H9 (cell line): Measurements from ENCODE around the gene TTC28. TPM values are rescaled to one million over a fixed set of nuclear protein-coding genes. Genes with fewer than 3 reads are reported as not detected.

ENCODE experiments used
- DNase-seq: peaks from one replicate; pipeline ENCODE4 v3.0.0-alpha.2; 2017
- H2AFZ ChIP-seq: one replicate; pipeline ENCODE4 v1.6.1; 2013; ENCODE audit warnings: mild to moderate bottlenecking, low read length, control low read depth, moderate library complexity
- H2AK5ac ChIP-seq: 2 replicates; pipeline ENCODE4 v1.6.1; 2013; ENCODE audit warnings: low read length, control low read depth, mixed read lengths; ENCODE audit not compliant: insufficient read length
- H2BK120ac ChIP-seq: one replicate; pipeline ENCODE4 v1.6.1; 2013; ENCODE audit warnings: low read depth, mild to moderate bottlenecking, low read length, control low read depth, inconsistent platforms; ENCODE audit not compliant: poor library complexity, severe bottlenecking
- H2BK12ac ChIP-seq: 2 replicates; pipeline ENCODE4 v1.6.1; 2013; ENCODE audit warnings: low read length, control low read depth, mixed read lengths, low read depth; ENCODE audit not compliant: insufficient read length
- H2BK15ac ChIP-seq: 2 replicates; pipeline ENCODE4 v1.6.1; 2013; ENCODE audit warnings: low read depth, low read length, control low read depth
- H2BK20ac ChIP-seq: one replicate; pipeline ENCODE4 v1.6.1; 2013; ENCODE audit warnings: low read depth, mild to moderate bottlenecking, low read length, control low read depth, inconsistent platforms; ENCODE audit not compliant: poor library complexity, severe bottlenecking
- H2BK5ac ChIP-seq: 2 replicates; pipeline ENCODE4 v1.6.1; 2013; ENCODE audit warnings: low read length, control low read depth, mixed read lengths; ENCODE audit not compliant: insufficient read length
- H3K14ac ChIP-seq: 2 replicates; pipeline ENCODE4 v1.6.1; 2013; ENCODE audit warnings: low read length, control low read depth; ENCODE audit not compliant: insufficient read depth
- H3K18ac ChIP-seq: 2 replicates; pipeline ENCODE4 v1.6.1; 2013; ENCODE audit warnings: low read depth, mild to moderate bottlenecking, mixed read lengths, low read length, control low read depth; ENCODE audit not compliant: insufficient read length
- H3K23ac ChIP-seq: 2 replicates; pipeline ENCODE4 v1.6.1; 2013; ENCODE audit warnings: low read length, control low read depth, mixed read lengths, low read depth; ENCODE audit not compliant: insufficient read length
- H3K23me2 ChIP-seq: 2 replicates; pipeline ENCODE4 v1.6.1; 2013; ENCODE audit warnings: low read depth, mild to moderate bottlenecking, mixed read lengths, low read length, control low read depth; ENCODE audit not compliant: insufficient read length, poor library complexity, severe bottlenecking
- H3K27ac ChIP-seq: 2 replicates; pipeline ENCODE4 v1.5.1; 2013; ENCODE audit warnings: low read length, control low read depth, mixed read lengths, low read depth; ENCODE audit not compliant: insufficient read length
- H3K27me3 ChIP-seq: 2 replicates; pipeline ENCODE4 v1.6.1; 2013; ENCODE audit warnings: low read length, control low read depth, inconsistent platforms; ENCODE audit not compliant: insufficient read depth
- H3K4ac ChIP-seq: 2 replicates; pipeline ENCODE4 v1.6.1; 2013; ENCODE audit warnings: low read depth, mild to moderate bottlenecking, control low read depth, inconsistent platforms, low read length, moderate library complexity
- H3K4me1 ChIP-seq: 2 replicates; pipeline ENCODE4 v1.6.1; 2013; ENCODE audit warnings: low read length, control low read depth, inconsistent platforms; ENCODE audit not compliant: insufficient read depth
- H3K4me2 ChIP-seq: 2 replicates; pipeline ENCODE4 v1.6.1; 2013; ENCODE audit warnings: low read length, control low read depth, mixed read lengths; ENCODE audit not compliant: insufficient read length, insufficient read depth
- H3K56ac ChIP-seq: 2 replicates; pipeline ENCODE4 v1.6.1; 2013; ENCODE audit warnings: low read depth, mild to moderate bottlenecking, mixed read lengths, low read length, control low read depth; ENCODE audit not compliant: insufficient read length
- H3K79me1 ChIP-seq: 2 replicates; pipeline ENCODE4 v1.6.1; 2013; ENCODE audit warnings: low read depth, mild to moderate bottlenecking, moderate library complexity, low read length, control low read depth, inconsistent platforms; ENCODE audit not compliant: insufficient read depth, poor library complexity, severe bottlenecking
- H3K79me2 ChIP-seq: 2 replicates; pipeline ENCODE4 v1.6.1; 2013; ENCODE audit warnings: low read length, control low read depth, inconsistent platforms; ENCODE audit not compliant: insufficient read depth
- H3K9ac ChIP-seq: 2 replicates; pipeline ENCODE4 v1.6.1; 2013; ENCODE audit warnings: low read length, control low read depth, mixed read lengths; ENCODE audit not compliant: insufficient read length; ENCODE audit errors: extremely low read depth
- H3K9me3 ChIP-seq: one replicate; pipeline ENCODE4 v1.6.1; 2013; ENCODE audit warnings: low read depth, low read length, inconsistent platforms; ENCODE audit not compliant: control insufficient read depth
- H3T11ph ChIP-seq: one replicate; pipeline ENCODE4 v1.6.1; 2013; ENCODE audit warnings: mild to moderate bottlenecking, low read length, control low read depth, inconsistent platforms
- H4K20me1 ChIP-seq: one replicate; pipeline ENCODE4 v1.6.1; 2013; ENCODE audit not compliant: control insufficient read depth, insufficient read length, insufficient read depth
- H4K5ac ChIP-seq: 2 replicates; pipeline ENCODE4 v1.6.1; 2013; ENCODE audit warnings: low read depth, mild to moderate bottlenecking, mixed read lengths, low read length, control low read depth; ENCODE audit not compliant: insufficient read length
- H4K8ac ChIP-seq: replicated peaks from 2 replicates; pipeline ENCODE4 v1.6.1; 2013; ENCODE audit warnings: low read length, control low read depth, mixed read lengths, low read depth; ENCODE audit not compliant: insufficient read length
- H4K91ac ChIP-seq: 2 replicates; pipeline ENCODE4 v1.6.1; 2013; ENCODE audit warnings: low read depth, mild to moderate bottlenecking, moderate library complexity, mixed read lengths, low read length, control low read depth; ENCODE audit not compliant: insufficient read length
- H3K27ac Mint-ChIP-seq, 3 experiments: 2 replicates in 2 of 3; 3 replicates in 1 of 3; pipeline ENCODE4 v1.8.0; 2020 to 2021; ENCODE audit warnings: mixed read lengths in 3 of 3, mild to moderate bottlenecking in 1 of 3, moderate library complexity in 1 of 3
- H3K27me3 Mint-ChIP-seq: 2 replicates; pipeline ENCODE4 v1.8.0; 2021; ENCODE audit warnings: low read depth, mild to moderate bottlenecking, moderate library complexity, mixed read lengths
- H3K36me3 Mint-ChIP-seq, 3 experiments: 2 replicates in 2 of 3; 3 replicates in 1 of 3; pipeline ENCODE4 v1.8.0; 2020 to 2021; ENCODE audit warnings: low read depth in 3 of 3, mixed read lengths in 3 of 3; ENCODE audit not compliant: insufficient read depth in 1 of 3
- H3K4me1 Mint-ChIP-seq, 2 experiments: 2 replicates each; pipeline ENCODE4 v1.8.0; 2020; ENCODE audit warnings: mixed read lengths in 2 of 2
- H3K4me3 Mint-ChIP-seq, 2 experiments: 2 replicates in 1 of 2; 3 replicates in 1 of 2; pipeline ENCODE4 v1.8.0; 2020 to 2021; ENCODE audit warnings: mild to moderate bottlenecking in 2 of 2, mixed read lengths in 2 of 2, moderate library complexity in 1 of 2
- H3K9me3 Mint-ChIP-seq, 2 experiments: 2 replicates in 1 of 2; 3 replicates in 1 of 2; pipeline ENCODE4 v1.8.0; 2020; ENCODE audit warnings: mild to moderate bottlenecking in 2 of 2, mixed read lengths in 2 of 2, moderate library complexity in 1 of 2
- WGBS: extraction: QIAGEN DNeasy Blood & Tissue Kit; methylation state at CpG from one replicate; pipeline ENCODE4 v1.1.7; 2013; ENCODE audit warnings: missing lambda C conversion rate, low lambda C conversion rate, mixed read lengths; ENCODE audit not compliant: insufficient read length; ENCODE audit errors: extremely low coverage; 5-methylcytosine and 5-hydroxymethylcytosine counted together
- total RNA-seq: library from RNA; stranded (reverse); gene quantifications from 2 replicates; pipeline ENCODE4 v1.2.1, GENCODE V29; 2021
- TF ChIP-seq, protein P1 (sequence below): fragments of 200-600 bp; sonication (generic); conservative IDR thresholded peaks from 3 replicates; pipeline ENCODE4 v1.8.0; 2021; ENCODE audit warnings: antibody characterized with exemption, mild to moderate bottlenecking

Gene TTC28
- total RNA-seq, 1 experiment from 2014 or later, result 13.6 TPM

- H3K27me3 Mint-ChIP-seq, result no peaks in the 10 kb centered on the region
- no peak overlapping the region for H2BK120ac ChIP-seq
- no peaks in the 10 kb centered on the region for H3K4me1 Mint-ChIP-seq
- no peak overlapping the region for H2AK5ac ChIP-seq
- DNase-seq, result no peak
- H3K4ac ChIP-seq, result no peak overlapping the region
- no peak overlapping the region for H3K56ac ChIP-seq
- no peak overlapping the region for H2BK5ac ChIP-seq
- H3K27ac ChIP-seq, result no peak overlapping the region
- H3K14ac ChIP-seq, result no peak overlapping the region
- H3K36me3 Mint-ChIP-seq, result peaks cover 7 to 19% (median 11%) of the 10 kb centered on the region in 3 experiments
- no peak overlapping the region for H3K4me2 ChIP-seq
- H4K20me1 ChIP-seq, result no peaks in the 10 kb centered on the region
- no peak overlapping the region for H3K18ac ChIP-seq
- whole genome bisulfite sequencing, result no CpG with 5 or more reads among the region's 4 CpGs
- no peak overlapping the region for H2BK20ac ChIP-seq
- H2AFZ ChIP-seq, result no peak overlapping the region
- no peak overlapping the region for H4K91ac ChIP-seq
- no peaks in the 10 kb centered on the region for H3K79me2 ChIP-seq
- TF ChIP-seq, protein P1, sequence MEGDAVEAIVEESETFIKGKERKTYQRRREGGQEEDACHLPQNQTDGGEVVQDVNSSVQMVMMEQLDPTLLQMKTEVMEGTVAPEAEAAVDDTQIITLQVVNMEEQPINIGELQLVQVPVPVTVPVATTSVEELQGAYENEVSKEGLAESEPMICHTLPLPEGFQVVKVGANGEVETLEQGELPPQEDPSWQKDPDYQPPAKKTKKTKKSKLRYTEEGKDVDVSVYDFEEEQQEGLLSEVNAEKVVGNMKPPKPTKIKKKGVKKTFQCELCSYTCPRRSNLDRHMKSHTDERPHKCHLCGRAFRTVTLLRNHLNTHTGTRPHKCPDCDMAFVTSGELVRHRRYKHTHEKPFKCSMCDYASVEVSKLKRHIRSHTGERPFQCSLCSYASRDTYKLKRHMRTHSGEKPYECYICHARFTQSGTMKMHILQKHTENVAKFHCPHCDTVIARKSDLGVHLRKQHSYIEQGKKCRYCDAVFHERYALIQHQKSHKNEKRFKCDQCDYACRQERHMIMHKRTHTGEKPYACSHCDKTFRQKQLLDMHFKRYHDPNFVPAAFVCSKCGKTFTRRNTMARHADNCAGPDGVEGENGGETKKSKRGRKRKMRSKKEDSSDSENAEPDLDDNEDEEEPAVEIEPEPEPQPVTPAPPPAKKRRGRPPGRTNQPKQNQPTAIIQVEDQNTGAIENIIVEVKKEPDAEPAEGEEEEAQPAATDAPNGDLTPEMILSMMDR, result no peak
- no peak overlapping the region for H2BK12ac ChIP-seq
- no peak overlapping the region for H4K8ac ChIP-seq
- no peak overlapping the region for H3K27ac Mint-ChIP-seq
- no peaks in the 10 kb centered on the region for H3K9me3 ChIP-seq
- no peak overlapping the region for H3K9ac ChIP-seq
- H4K5ac ChIP-seq, result no peak overlapping the region
- no peaks in the 10 kb centered on the region for H3K4me1 ChIP-seq
- no peak overlapping the region for H3K23ac ChIP-seq
- no peak overlapping the region for H3T11ph ChIP-seq
- H3K4me3 Mint-ChIP-seq, result no peak overlapping the region
- no peaks in the 10 kb centered on the region for H3K23me2 ChIP-seq
- no peaks in the 10 kb centered on the region for H3K27me3 ChIP-seq
- H3K79me1 ChIP-seq, result no peaks in the 10 kb centered on the region
- peaks cover 19 to 22% of the 10 kb centered on the region in 2 experiments for H3K9me3 Mint-ChIP-seq
- no peak overlapping the region for H2BK15ac ChIP-seq
These were observed 284.1 kb downstream of the TTC28 start for GRCh38 chr22:28395520-28395919.
